WI38 (cell line): ENCODE measurements around the gene HPD.

Experiments
- H3K4me3 ChIP-seq: 2 replicates; pipeline ENCODE4 v1.5.1; 2011; ENCODE audit warnings: low read depth, mild to moderate bottlenecking, control low read depth, low read length
- CTCF ChIP-seq: IDR thresholded peaks from 2 replicates; pipeline ENCODE4 v1.5.1; 2012; ENCODE audit warnings: low read depth, mild to moderate bottlenecking, control low read depth, low read length

The HPD gene

GRCh38 chr12:121826318-121827150 is 32.1 kb downstream of the HPD start:
- H3K4me3 ChIP-seq: no peak overlapping the region
- TF ChIP-seq CTCF: no peak

DNA sequence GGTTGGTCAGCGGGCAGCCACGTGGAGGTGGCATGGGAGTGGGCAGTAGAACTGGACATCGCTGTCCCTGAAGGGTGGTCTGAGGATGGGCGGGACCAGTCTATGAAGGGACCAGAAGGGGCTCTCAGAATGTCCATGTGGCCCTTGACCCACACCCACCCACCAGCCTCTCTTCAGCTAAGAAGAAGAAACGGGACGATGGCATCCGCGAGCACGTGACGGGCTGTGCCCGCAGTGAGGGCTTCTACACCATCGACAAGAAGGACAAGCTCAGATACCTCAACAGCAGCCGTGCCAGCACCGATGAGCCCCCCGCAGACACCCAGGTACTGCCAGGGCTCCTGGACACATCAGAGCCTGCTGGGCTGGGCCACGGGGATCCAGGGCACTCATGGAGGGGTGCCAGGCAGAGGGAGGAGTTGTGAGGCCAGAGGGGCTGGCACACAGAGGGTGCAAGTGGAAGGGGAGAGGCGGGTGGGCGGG is 33.6 kb downstream of the HPD start:
- no peak overlapping the region for H3K4me3 ChIP-seq
- TF ChIP-seq CTCF: no peak

DNA sequence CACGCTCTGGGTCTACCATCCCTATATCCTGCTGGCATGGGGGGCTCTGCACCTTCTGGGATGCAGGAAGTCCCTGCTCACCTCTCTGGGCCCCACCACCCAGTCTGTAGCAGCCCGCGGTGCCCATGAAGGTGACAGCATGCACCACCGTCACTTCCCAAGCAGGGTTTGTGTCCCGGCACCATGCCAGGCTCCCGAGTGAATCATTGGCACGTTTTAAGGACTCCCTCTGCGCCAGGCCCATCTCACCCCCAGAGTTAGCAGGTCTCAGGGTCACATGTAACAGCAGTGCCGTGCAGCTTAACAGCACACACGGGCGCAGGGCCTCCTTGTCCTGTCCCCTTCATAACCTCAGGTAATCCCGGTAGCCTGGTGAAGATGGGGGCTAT is 34.9 kb downstream of the HPD start:
- H3K4me3 ChIP-seq: no peak overlapping the region
- no peak for TF ChIP-seq CTCF

- TF ChIP-seq CTCF: no peak
- no peak overlapping the region for H3K4me3 ChIP-seq
These were observed 35.4 kb downstream of the HPD start for GRCh38 chr12:121823101-121823726.

DNA sequence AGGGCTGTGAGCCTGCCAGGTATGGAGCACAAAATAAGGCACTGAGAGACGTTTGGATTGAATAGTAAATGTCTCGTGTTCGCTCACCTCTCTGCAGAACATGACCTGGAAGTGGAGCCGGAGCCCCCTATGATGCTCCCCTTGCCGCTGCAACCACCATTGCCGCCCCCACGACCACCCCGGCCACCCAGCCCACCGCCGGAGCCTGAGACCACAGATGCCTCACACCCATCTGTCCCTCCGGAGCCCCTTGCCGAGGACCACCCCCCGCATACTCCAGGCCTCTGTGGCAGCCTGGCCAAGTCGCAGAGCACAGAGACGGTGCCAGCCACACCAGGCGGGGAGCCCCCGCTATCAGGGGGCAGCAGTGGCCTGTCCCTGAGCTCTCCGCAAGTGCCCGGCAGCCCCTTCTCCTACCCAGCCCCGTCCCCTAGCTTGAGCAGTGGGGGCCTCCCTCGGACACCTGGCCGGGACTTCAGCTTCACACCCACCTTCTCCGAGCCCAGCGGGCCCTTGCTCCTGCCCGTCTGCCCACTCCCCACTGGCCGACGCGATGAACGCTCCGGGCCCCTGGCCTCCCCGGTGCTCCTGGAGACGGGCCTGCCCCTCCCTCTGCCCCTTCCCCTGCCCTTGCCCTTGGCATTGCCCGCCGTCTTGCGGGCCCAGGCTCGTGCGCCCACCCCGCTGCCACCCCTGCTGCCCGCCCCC is 36.1 kb downstream of the HPD start:
- H3K4me3 ChIP-seq: no peak overlapping the region
- no peak for TF ChIP-seq CTCF

DNA sequence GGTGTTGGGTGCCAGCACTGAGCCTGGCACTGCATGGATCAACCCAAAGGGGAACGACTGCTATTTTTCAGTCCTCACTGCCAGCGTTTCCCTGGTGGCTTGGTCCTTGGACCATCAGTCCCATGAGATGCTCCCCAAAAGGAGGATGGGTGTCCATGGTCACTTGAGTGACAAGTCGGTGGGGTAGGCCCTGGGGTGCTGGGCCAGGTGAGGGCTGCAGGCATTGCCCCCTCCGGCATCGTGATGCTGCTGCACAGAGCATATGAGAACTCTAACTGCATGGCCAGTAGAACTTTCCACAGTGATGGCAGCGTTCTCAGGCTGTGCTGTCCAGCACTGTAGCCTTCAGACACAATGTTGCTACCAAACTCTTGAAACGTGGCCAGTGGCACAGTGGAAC is 38.6 kb downstream of the HPD start:
- H3K4me3 ChIP-seq: no peak overlapping the region
- no peak for TF ChIP-seq CTCF
